Measurements from ENCODE around the gene PPM1H. TPM values are rescaled to one million over a fixed set of nuclear protein-coding genes. Genes with fewer than 3 reads are reported as not detected.
A peak's percentile ranks its signal among the peaks of the same experiment; 100 is the strongest.

The PPM1H gene
- total and polyA plus RNA-seq, 2 of the 8 experiments (the other 6 are each of a cell fraction or from before 2014, with no cell fraction given): 16.4 to 36.1 TPM

DNA sequence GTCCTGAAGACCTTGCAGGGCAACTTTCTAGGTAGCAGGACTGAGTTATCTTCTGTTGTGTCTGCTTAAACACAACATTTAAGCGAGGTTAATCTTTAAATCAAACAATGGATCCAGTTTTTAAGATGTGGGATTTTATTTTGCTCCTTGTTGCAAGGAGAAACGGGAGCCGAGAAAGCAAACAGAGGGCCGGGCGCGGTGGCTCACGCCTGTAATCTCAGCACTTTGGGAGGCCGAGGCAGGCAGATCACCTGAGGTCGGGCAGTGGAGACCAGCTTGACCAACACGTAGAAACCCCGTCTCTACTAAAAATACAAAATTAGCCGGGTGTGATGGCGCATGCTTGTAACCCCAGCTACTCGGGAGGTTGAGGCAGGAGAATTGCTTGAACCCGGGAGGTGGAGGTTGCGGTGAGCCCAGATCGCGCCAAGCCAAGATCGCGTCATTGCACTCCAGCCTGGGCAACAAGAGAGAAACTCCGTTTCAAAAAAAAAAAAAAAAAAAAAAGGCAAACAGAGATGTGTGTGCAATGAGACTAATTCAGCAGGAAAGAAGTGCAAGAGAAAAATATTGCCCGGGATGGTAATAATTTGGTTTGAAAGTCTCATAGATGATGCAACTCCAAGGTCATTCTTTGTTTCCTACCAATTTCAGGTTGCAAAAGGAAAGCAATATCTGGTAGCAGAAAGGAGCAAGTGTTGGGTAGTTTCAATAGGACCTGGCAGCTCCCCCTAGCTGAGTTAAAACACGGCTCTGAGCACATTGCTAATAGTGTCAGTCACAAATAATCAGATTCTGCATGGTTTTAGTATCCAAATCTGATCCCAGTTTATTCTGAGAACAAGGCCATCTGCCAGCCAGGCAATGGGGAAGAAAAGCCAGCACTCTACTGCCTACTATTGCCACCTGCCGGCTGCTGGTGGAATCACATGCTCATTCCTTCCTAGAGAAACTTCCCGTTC, 141.4 kb downstream of the PPM1H start (continued):
- TF ChIP-seq CTBP2 (IDR thresholded peaks at IDR 0.05; ENCODE audit: borderline replicate concordance, insufficient read depth, insufficient read length, low read length): no peak
- no peak for TF ChIP-seq KDM4A (IDR thresholded peaks at IDR 0.05; ENCODE audit: low read depth, low read length, severe bottlenecking)
- no peak for TF ChIP-seq HDAC2 (IDR thresholded peaks at IDR 0.05; ENCODE audit: borderline replicate concordance in 1 of 2, low read depth in 2 of 2, low read length in 2 of 2)
- TF ChIP-seq POU5F1 (IDR thresholded peaks at IDR 0.05; ENCODE audit: low read depth, low read length): no peak
- TF ChIP-seq BCL11A (IDR thresholded peaks at IDR 0.05; ENCODE audit: low read depth in 2 of 2, low read length in 2 of 2): no peak
- TF ChIP-seq TCF12 (IDR thresholded peaks at IDR 0.05; ENCODE audit: low read depth, low read length): no peak
- no peak for TF ChIP-seq NRF1 (IDR thresholded peaks at IDR 0.05; ENCODE audit: low read depth, low read length)
- no peak for TF ChIP-seq TAF7 (optimal IDR thresholded peaks at IDR 0.05; ENCODE audit: borderline replicate concordance, low read depth, low read length)
- no peak for TF ChIP-seq HDAC6 (IDR thresholded peaks at IDR 0.05; ENCODE audit: low read depth, low read length)
- TF ChIP-seq RXRA (IDR thresholded peaks at IDR 0.05; ENCODE audit: insufficient read depth, low read depth, low read length): no peak
- no peak for TF ChIP-seq CREB1 (IDR thresholded peaks at IDR 0.05)
- TF ChIP-seq, protein P1, sequence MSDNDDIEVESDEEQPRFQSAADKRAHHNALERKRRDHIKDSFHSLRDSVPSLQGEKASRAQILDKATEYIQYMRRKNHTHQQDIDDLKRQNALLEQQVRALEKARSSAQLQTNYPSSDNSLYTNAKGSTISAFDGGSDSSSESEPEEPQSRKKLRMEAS (IDR thresholded peaks at IDR 0.05): peak; percentile 47; the same call in 1 of the 2 replicates
- no peak for TF ChIP-seq SAP30 (IDR thresholded peaks at IDR 0.05; ENCODE audit: insufficient read depth, insufficient replicate concordance, low read length)
- no peak for TF ChIP-seq ZNF274 (IDR thresholded peaks at IDR 0.05; ENCODE audit: borderline replicate concordance, extremely low read depth, low read length)
- TF ChIP-seq, protein P2, sequence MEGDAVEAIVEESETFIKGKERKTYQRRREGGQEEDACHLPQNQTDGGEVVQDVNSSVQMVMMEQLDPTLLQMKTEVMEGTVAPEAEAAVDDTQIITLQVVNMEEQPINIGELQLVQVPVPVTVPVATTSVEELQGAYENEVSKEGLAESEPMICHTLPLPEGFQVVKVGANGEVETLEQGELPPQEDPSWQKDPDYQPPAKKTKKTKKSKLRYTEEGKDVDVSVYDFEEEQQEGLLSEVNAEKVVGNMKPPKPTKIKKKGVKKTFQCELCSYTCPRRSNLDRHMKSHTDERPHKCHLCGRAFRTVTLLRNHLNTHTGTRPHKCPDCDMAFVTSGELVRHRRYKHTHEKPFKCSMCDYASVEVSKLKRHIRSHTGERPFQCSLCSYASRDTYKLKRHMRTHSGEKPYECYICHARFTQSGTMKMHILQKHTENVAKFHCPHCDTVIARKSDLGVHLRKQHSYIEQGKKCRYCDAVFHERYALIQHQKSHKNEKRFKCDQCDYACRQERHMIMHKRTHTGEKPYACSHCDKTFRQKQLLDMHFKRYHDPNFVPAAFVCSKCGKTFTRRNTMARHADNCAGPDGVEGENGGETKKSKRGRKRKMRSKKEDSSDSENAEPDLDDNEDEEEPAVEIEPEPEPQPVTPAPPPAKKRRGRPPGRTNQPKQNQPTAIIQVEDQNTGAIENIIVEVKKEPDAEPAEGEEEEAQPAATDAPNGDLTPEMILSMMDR (IDR thresholded peaks at IDR 0.05; ENCODE audit: control extremely low read depth in 1 of 3, insufficient read depth in 1 of 3, low read depth in 1 of 3, low read length in 3 of 3): peak; percentile 71 to 87 (median 81)
- TF ChIP-seq CHD2 (IDR thresholded peaks at IDR 0.05; ENCODE audit: low read length): no peak
- peak; percentile 98 for TF ChIP-seq RAD21 (IDR thresholded peaks at IDR 0.05 in 1 of 2, conservative IDR thresholded peaks at IDR 0.05 in 1 of 2; ENCODE audit: low read depth in 2 of 2, low read length in 2 of 2)
- no peak for TF ChIP-seq NANOG (IDR thresholded peaks at IDR 0.05; ENCODE audit: insufficient read depth, low read depth, low read length, poor library complexity, severe bottlenecking)
- no peak for TF ChIP-seq CBX5 (IDR thresholded peaks at IDR 0.05; ENCODE audit: low read depth, low read length)
